ENCODE results near the gene REST. TPM values are rescaled to one million over a fixed set of nuclear protein-coding genes. Genes with fewer than 3 reads are reported as not detected.
"Not testable (repeated sequence)": the region's sequence is repeated elsewhere in the genome, so short reads cannot be mapped to it uniquely, and the experiment has no call there.

Gene REST
- total RNA-seq (49.1 TPM), polyA plus RNA-seq (9.8 TPM)

- DNase-seq (ENCODE audit: extremely low spot score), result peak; percentile 49
These were observed at the start of gene REST for GRCh38 chr4:56907489-56908205. TSS of gene REST (plus strand) at chr4:56907900. CDS start at chr4:56910639, 2,739 bp downstream.

GRCh38 chr4:56859841-56860240, 47.9 kb upstream of the REST start:
- 76% methylated on average over 5 of the region's 5 CpGs for WGBS
- H3K4me1 ChIP-seq (ENCODE audit: insufficient read depth), result no peaks in the 10 kb centered on the region
- no peaks in the 10 kb centered on the region for H3K36me3 ChIP-seq (ENCODE audit: insufficient read depth)
- no peak for DNase-seq (ENCODE audit: extremely low spot score)
- no peak overlapping the region for H3K4me3 ChIP-seq (ENCODE audit: low read depth, low read length)
- H3K27ac ChIP-seq (ENCODE audit: low read depth), result no peak overlapping the region

More at GRCh38 chr4:56907489-56908205, at the start of gene REST:
- Histone ChIP-seq H3K27ac (ENCODE audit: low read depth) (peak within 1 kb of the TSS; percentile 90), H3K4me1 (ENCODE audit: insufficient read depth) (no peaks in the 10 kb centered on the region), H3K4me3 (ENCODE audit: low read depth, low read length) (peak within 1 kb of the TSS; percentile 99), H3K36me3 (ENCODE audit: insufficient read depth) (peaks cover 3% of the 10 kb centered on the region)
- WGBS, result under 1% methylated on average over 74 of the region's 74 CpGs

GRCh38 chr4:56860781-56861180, 46.9 kb upstream of the REST start:
- no peak for DNase-seq (ENCODE audit: extremely low spot score)
- 76% methylated on average over 3 of the region's 3 CpGs for WGBS
- H3K4me3 ChIP-seq (ENCODE audit: low read depth, low read length), result no peak overlapping the region
- H3K4me1 ChIP-seq (ENCODE audit: insufficient read depth), result no peaks in the 10 kb centered on the region
- H3K36me3 ChIP-seq (ENCODE audit: insufficient read depth), result no peaks in the 10 kb centered on the region
- no peak overlapping the region for H3K27ac ChIP-seq (ENCODE audit: low read depth)

- 25% methylated on average over 1 of the region's 1 CpG for WGBS
- no peak for DNase-seq (ENCODE audit: extremely low spot score)
These were observed 46.3 kb upstream of the REST start for GRCh38 chr4:56861360-56861759.

GRCh38 chr4:56863441-56864139, 44.1 kb upstream of the REST start:
- H3K36me3 ChIP-seq (ENCODE audit: insufficient read depth), result no peaks in the 10 kb centered on the region
- H3K4me3 ChIP-seq (ENCODE audit: low read depth, low read length), result no peak overlapping the region
- H3K4me1 ChIP-seq (ENCODE audit: insufficient read depth), result no peaks in the 10 kb centered on the region
- no peak overlapping the region for H3K27ac ChIP-seq (ENCODE audit: low read depth)
- 95% methylated on average over 7 of the region's 7 CpGs for WGBS
- DNase-seq (ENCODE audit: extremely low spot score), result no peak

More at GRCh38 chr4:56861360-56861759, 46.3 kb upstream of the REST start:
- Histone ChIP-seq H3K4me1 (ENCODE audit: insufficient read depth) (no peaks in the 10 kb centered on the region), H3K36me3 (ENCODE audit: insufficient read depth) (no peaks in the 10 kb centered on the region), H3K27ac (ENCODE audit: low read depth) (no peak overlapping the region), H3K4me3 (ENCODE audit: low read depth, low read length) (no peak overlapping the region)

- H3K36me3 ChIP-seq (ENCODE audit: insufficient read depth), result no peaks in the 10 kb centered on the region
- H3K4me1 ChIP-seq (ENCODE audit: insufficient read depth), result no peaks in the 10 kb centered on the region
- H3K27ac ChIP-seq (ENCODE audit: low read depth), result no peak overlapping the region
- no peak for DNase-seq (ENCODE audit: extremely low spot score)
- 27% methylated on average over 4 of the region's 4 CpGs for WGBS
- no peak overlapping the region for H3K4me3 ChIP-seq (ENCODE audit: low read depth, low read length)
These were observed 36.8 kb upstream of the REST start for GRCh38 chr4:56870946-56871345.

- H3K4me3 ChIP-seq (ENCODE audit: low read depth, low read length), result no peak overlapping the region
- WGBS, result 19% methylated on average over 10 of the region's 10 CpGs
- H3K4me1 ChIP-seq (ENCODE audit: insufficient read depth), result no peaks in the 10 kb centered on the region
- no peaks in the 10 kb centered on the region for H3K36me3 ChIP-seq (ENCODE audit: insufficient read depth)
- DNase-seq (ENCODE audit: extremely low spot score), result no peak
- no peak overlapping the region for H3K27ac ChIP-seq (ENCODE audit: low read depth)
These were observed 36.3 kb upstream of the REST start for GRCh38 chr4:56871371-56871866.

- WGBS, result 69% methylated on average over 10 of the region's 10 CpGs
- Histone ChIP-seq H3K36me3 (ENCODE audit: insufficient read depth) (no peaks in the 10 kb centered on the region), H3K27ac (ENCODE audit: low read depth) (no peak overlapping the region), H3K4me3 (ENCODE audit: low read depth, low read length) (no peak overlapping the region), H3K4me1 (ENCODE audit: insufficient read depth) (no peaks in the 10 kb centered on the region)
- DNase-seq (ENCODE audit: extremely low spot score), result no peak
These were observed 33.5 kb upstream of the REST start for GRCh38 chr4:56874166-56874565.

- Histone ChIP-seq H3K4me1 (ENCODE audit: insufficient read depth) (no peaks in the 10 kb centered on the region), H3K4me3 (ENCODE audit: low read depth, low read length) (no peak overlapping the region), H3K27ac (ENCODE audit: low read depth) (no peak overlapping the region), H3K36me3 (ENCODE audit: insufficient read depth) (no peaks in the 10 kb centered on the region)
- 68% methylated on average over 6 of the region's 6 CpGs for WGBS
- no peak for DNase-seq (ENCODE audit: extremely low spot score)
These were observed 32.8 kb upstream of the REST start for GRCh38 chr4:56874923-56875322.

- Histone ChIP-seq H3K4me1 (ENCODE audit: insufficient read depth) (no peaks in the 10 kb centered on the region), H3K27ac (ENCODE audit: low read depth) (no peak overlapping the region), H3K36me3 (ENCODE audit: insufficient read depth) (no peaks in the 10 kb centered on the region), H3K4me3 (ENCODE audit: low read depth, low read length) (no peak overlapping the region)
- WGBS, result 92% methylated on average over 4 of the region's 4 CpGs
- no peak for DNase-seq (ENCODE audit: extremely low spot score)
These were observed 31.4 kb upstream of the REST start for GRCh38 chr4:56876264-56876663.

GRCh38 chr4:56879996-56880395, 27.7 kb upstream of the REST start:
- no peaks in the 10 kb centered on the region for H3K4me1 ChIP-seq (ENCODE audit: insufficient read depth)
- DNase-seq (ENCODE audit: extremely low spot score), result no peak
- 68% methylated on average over 3 of the region's 3 CpGs for WGBS
- H3K4me3 ChIP-seq (ENCODE audit: low read depth, low read length), result no peak overlapping the region
- H3K36me3 ChIP-seq (ENCODE audit: insufficient read depth), result no peaks in the 10 kb centered on the region
- H3K27ac ChIP-seq (ENCODE audit: low read depth), result no peak overlapping the region

GRCh38 chr4:56880572-56880971, 27.1 kb upstream of the REST start:
- WGBS, result 85% methylated on average over 5 of the region's 5 CpGs

GRCh38 chr4:56884511-56884910, 23.2 kb upstream of the REST start:
- not testable (repeated sequence) for H3K27ac ChIP-seq (ENCODE audit: low read depth); H3K36me3 ChIP-seq (ENCODE audit: insufficient read depth); H3K4me3 ChIP-seq (ENCODE audit: low read depth, low read length); H3K4me1 ChIP-seq (ENCODE audit: insufficient read depth); DNase-seq (ENCODE audit: extremely low spot score)
- 59% methylated on average over 3 of the region's 3 CpGs for WGBS

More at GRCh38 chr4:56880572-56880971, 27.1 kb upstream of the REST start:
- no peak for DNase-seq (ENCODE audit: extremely low spot score)
- no peaks in the 10 kb centered on the region for H3K36me3 ChIP-seq (ENCODE audit: insufficient read depth)
- H3K4me3 ChIP-seq (ENCODE audit: low read depth, low read length), result no peak overlapping the region
- H3K27ac ChIP-seq (ENCODE audit: low read depth), result no peak overlapping the region
- no peaks in the 10 kb centered on the region for H3K4me1 ChIP-seq (ENCODE audit: insufficient read depth)

- no peak overlapping the region for H3K4me3 ChIP-seq (ENCODE audit: low read depth, low read length)
- H3K27ac ChIP-seq (ENCODE audit: low read depth), result no peak overlapping the region
- no peaks in the 10 kb centered on the region for H3K4me1 ChIP-seq (ENCODE audit: insufficient read depth)
- H3K36me3 ChIP-seq (ENCODE audit: insufficient read depth), result no peaks in the 10 kb centered on the region
- no peak for DNase-seq (ENCODE audit: extremely low spot score)
- 87% methylated on average over 1 of the region's 1 CpG for WGBS
These were observed 15.0 kb upstream of the REST start for GRCh38 chr4:56892691-56893090.

Measured in urinary bladder (tissue), 4 donors.